ENCODE measurements around the gene GLI2. TPM values are rescaled to one million over a fixed set of nuclear protein-coding genes. Genes with fewer than 3 reads are reported as not detected.

GLI2 gene
- total and polyA plus RNA-seq, 2 experiments from 2014 or later = 53.6 to 57.0 TPM

GRCh38 chr2:120777170-120777751 lies 41.6 kb downstream of the GLI2 start (continued):
- no peak for TF ChIP-seq REST (IDR thresholded peaks at IDR 0.05; ENCODE audit: unreplicated experiment)

GRCh38 chr2:120777787-120778186 lies 42.1 kb downstream of the GLI2 start:
- Histone ChIP-seq H3F3A (replicated peaks; ENCODE audit: low read depth) (peaks cover 18% of the 10 kb centered on the region; the same call in 1 of the 2 replicates), H3K79me2 (replicated peaks; ENCODE audit: insufficient read depth) (peaks cover 97% of the 10 kb centered on the region), H3K4me1 (ENCODE audit: insufficient read depth) (peaks cover 43% of the 10 kb centered on the region), H3K36me3 (ENCODE audit: insufficient read depth) (no peaks in the 10 kb centered on the region), H4K20me1 (replicated peaks; ENCODE audit: insufficient read depth) (peaks cover 24% of the 10 kb centered on the region), H3K4me3 (no peak overlapping the region), H3K4me2 (no peak overlapping the region), H2AFZ (no peak overlapping the region), H3K27me3 (ENCODE audit: insufficient read depth) (no peaks in the 10 kb centered on the region), H3K9me2 (ENCODE audit: insufficient read depth) (no peaks in the 10 kb centered on the region), H3K27ac (ENCODE audit: low read depth) (no peak overlapping the region)
- Mint-ChIP-seq H3K27ac (no peak overlapping the region), H3K27me3 (ENCODE audit: insufficient read depth, low read depth, poor library complexity) (peaks cover 4% of the 10 kb centered on the region), H3K36me3 (ENCODE audit: low read depth) (no peaks in the 10 kb centered on the region), H3K9me3 (no peaks in the 10 kb centered on the region), H3K4me1 (peaks cover 56% of the 10 kb centered on the region), H3K4me3 (no peak overlapping the region)
- ATAC-seq = no peak
- no peak for DNase-seq (ENCODE audit: low spot score)
- TF ChIP-seq EZH2 (IDR thresholded peaks at IDR 0.05; ENCODE audit: low read depth, unreplicated experiment) = no peak
- TF ChIP-seq, protein P1, sequence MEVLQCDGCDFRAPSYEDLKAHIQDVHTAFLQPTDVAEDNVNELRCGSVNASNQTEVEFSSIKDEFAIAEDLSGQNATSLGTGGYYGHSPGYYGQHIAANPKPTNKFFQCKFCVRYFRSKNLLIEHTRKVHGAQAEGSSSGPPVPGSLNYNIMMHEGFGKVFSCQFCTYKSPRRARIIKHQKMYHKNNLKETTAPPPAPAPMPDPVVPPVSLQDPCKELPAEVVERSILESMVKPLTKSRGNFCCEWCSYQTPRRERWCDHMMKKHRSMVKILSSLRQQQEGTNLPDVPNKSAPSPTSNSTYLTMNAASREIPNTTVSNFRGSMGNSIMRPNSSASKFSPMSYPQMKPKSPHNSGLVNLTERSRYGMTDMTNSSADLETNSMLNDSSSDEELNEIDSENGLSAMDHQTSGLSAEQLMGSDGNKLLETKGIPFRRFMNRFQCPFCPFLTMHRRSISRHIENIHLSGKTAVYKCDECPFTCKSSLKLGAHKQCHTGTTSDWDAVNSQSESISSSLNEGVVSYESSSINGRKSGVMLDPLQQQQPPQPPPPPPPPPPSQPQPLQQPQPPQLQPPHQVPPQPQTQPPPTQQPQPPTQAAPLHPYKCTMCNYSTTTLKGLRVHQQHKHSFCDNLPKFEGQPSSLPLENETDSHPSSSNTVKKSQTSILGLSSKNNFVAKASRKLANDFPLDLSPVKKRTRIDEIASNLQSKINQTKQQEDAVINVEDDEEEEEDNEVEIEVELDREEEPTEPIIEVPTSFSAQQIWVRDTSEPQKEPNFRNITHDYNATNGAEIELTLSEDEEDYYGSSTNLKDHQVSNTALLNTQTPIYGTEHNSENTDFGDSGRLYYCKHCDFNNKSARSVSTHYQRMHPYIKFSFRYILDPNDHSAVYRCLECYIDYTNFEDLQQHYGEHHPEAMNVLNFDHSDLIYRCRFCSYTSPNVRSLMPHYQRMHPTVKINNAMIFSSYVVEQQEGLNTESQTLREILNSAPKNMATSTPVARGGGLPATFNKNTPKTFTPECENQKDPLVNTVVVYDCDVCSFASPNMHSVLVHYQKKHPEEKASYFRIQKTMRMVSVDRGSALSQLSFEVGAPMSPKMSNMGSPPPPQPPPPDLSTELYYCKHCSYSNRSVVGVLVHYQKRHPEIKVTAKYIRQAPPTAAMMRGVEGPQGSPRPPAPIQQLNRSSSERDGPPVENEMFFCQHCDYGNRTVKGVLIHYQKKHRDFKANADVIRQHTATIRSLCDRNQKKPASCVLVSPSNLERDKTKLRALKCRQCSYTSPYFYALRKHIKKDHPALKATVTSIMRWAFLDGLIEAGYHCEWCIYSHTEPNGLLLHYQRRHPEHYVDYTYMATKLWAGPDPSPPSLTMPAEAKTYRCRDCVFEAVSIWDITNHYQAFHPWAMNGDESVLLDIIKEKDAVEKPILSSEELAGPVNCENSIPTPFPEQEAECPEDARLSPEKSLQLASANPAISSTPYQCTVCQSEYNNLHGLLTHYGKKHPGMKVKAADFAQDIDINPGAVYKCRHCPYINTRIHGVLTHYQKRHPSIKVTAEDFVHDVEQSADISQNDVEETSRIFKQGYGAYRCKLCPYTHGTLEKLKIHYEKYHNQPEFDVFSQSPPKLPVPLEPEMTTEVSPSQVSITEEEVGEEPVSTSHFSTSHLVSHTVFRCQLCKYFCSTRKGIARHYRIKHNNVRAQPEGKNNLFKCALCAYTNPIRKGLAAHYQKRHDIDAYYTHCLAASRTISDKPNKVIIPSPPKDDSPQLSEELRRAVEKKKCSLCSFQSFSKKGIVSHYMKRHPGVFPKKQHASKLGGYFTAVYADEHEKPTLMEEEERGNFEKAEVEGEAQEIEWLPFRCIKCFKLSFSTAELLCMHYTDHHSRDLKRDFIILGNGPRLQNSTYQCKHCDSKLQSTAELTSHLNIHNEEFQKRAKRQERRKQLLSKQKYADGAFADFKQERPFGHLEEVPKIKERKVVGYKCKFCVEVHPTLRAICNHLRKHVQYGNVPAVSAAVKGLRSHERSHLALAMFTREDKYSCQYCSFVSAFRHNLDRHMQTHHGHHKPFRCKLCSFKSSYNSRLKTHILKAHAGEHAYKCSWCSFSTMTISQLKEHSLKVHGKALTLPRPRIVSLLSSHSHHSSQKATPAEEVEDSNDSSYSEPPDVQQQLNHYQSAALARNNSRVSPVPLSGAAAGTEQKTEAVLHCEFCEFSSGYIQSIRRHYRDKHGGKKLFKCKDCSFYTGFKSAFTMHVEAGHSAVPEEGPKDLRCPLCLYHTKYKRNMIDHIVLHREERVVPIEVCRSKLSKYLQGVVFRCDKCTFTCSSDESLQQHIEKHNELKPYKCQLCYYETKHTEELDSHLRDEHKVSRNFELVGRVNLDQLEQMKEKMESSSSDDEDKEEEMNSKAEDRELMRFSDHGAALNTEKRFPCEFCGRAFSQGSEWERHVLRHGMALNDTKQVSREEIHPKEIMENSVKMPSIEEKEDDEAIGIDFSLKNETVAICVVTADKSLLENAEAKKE (CRISPR knock-in tag; IDR thresholded peaks at IDR 0.05) = no peak
- TF ChIP-seq ETS1 (IDR thresholded peaks at IDR 0.05) = no peak
- TF ChIP-seq, protein P2, sequence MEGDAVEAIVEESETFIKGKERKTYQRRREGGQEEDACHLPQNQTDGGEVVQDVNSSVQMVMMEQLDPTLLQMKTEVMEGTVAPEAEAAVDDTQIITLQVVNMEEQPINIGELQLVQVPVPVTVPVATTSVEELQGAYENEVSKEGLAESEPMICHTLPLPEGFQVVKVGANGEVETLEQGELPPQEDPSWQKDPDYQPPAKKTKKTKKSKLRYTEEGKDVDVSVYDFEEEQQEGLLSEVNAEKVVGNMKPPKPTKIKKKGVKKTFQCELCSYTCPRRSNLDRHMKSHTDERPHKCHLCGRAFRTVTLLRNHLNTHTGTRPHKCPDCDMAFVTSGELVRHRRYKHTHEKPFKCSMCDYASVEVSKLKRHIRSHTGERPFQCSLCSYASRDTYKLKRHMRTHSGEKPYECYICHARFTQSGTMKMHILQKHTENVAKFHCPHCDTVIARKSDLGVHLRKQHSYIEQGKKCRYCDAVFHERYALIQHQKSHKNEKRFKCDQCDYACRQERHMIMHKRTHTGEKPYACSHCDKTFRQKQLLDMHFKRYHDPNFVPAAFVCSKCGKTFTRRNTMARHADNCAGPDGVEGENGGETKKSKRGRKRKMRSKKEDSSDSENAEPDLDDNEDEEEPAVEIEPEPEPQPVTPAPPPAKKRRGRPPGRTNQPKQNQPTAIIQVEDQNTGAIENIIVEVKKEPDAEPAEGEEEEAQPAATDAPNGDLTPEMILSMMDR (conservative IDR thresholded peaks at IDR 0.05; ENCODE audit: low read depth in 2 of 2) = no peak
- TF ChIP-seq NANOG (IDR thresholded peaks at IDR 0.05; ENCODE audit: borderline replicate concordance) = no peak
- TF ChIP-seq EZH2phosphoT487 (IDR thresholded peaks at IDR 0.05; ENCODE audit: unreplicated experiment) = no peak
- no peak for TF ChIP-seq POLR2AphosphoS5 (IDR thresholded peaks at IDR 0.05; ENCODE audit: low read depth)
- TF ChIP-seq JUNB (IDR thresholded peaks at IDR 0.05; ENCODE audit: unreplicated experiment) = no peak
